Esophagus muscularis mucosa (tissue), 3 donors: ENCODE results near the gene DAAM1.

Experiments
- CTCF ChIP-seq, 3 experiments: fragments of 200-600 bp in 2 of 3; fragments of 450-650 bp in 1 of 3; sonication (generic) in 2 of 3; IDR thresholded peaks; one replicate each; pipeline ENCODE4 v1.5.1; 2017 to 2019; ENCODE audit warnings: antibody characterized with exemption in 3 of 3, mild to moderate bottlenecking in 2 of 3, moderate library complexity in 1 of 3
- POLR2A ChIP-seq: fragments of 450-650 bp; IDR thresholded peaks from one replicate; pipeline ENCODE4 v1.6.1; 2017; ENCODE audit warnings: antibody characterized with exemption, moderate library complexity, mild to moderate bottlenecking, low read depth
- POLR2AphosphoS5 ChIP-seq, 2 donors: sonication (generic); formaldehyde crosslinking; IDR thresholded peaks; one replicate each; pipeline ENCODE4 v1.6.1; 2017; ENCODE audit warnings: antibody characterized with exemption in 2 of 2

- no peak for TF ChIP-seq CTCF (IDR thresholded peaks at IDR 0.05)
- no peak for TF ChIP-seq POLR2A
- TF ChIP-seq POLR2AphosphoS5 (IDR thresholded peaks at IDR 0.05): peak; percentile 66 to 71
Observed at GRCh38 chr14:59215322-59215721, 26.9 kb downstream of the DAAM1 start.
